Activated CD8-positive, alpha-beta T cell treated with anti-CD3 and anti-CD28 coated beads, Interleukin-2, amount 10 ng/mL, durations not matched to agents 7 days and 5 days (primary cell): ENCODE measurements around the gene SPAG7. TPM values are rescaled to one million over a fixed set of nuclear protein-coding genes. Genes with fewer than 3 reads are reported as not detected.

Source experiments
- ATAC-seq: fragments of 150-1000 bp; cut with Tn5 transposase; one replicate; pipeline ENCODE4 v1.10.0; 2021; ENCODE audit warnings: moderate library complexity
- CTCF ChIA-PET: fragments of 350-600 bp; sonication (Branson Sonifier 250); formaldehyde crosslinking; loops from one replicate; lab custom pipeline; 2021; ENCODE audit warnings: antibody characterized with exemption; lab: Charles Lee
- POLR2A ChIA-PET: fragments of 350-600 bp; sonication (Branson Sonifier 250); formaldehyde crosslinking; loops from one replicate; lab custom pipeline; 2021; ENCODE audit warnings: antibody characterized with exemption; lab: Charles Lee
- DNase-seq: peaks from one replicate; pipeline ENCODE4 v3.0.0-alpha.2; 2020
- H3K27ac Mint-ChIP-seq: one replicate; pipeline ENCODE4 v1.8.0; 2021; ENCODE audit warnings: mild to moderate bottlenecking, mixed read lengths
- H3K27me3 Mint-ChIP-seq: one replicate; pipeline ENCODE4 v1.8.0; 2021; ENCODE audit warnings: low read depth, mixed read lengths
- H3K36me3 Mint-ChIP-seq: one replicate; pipeline ENCODE4 v1.8.0; 2021; ENCODE audit warnings: low read depth, mixed read lengths
- H3K4me1 Mint-ChIP-seq: one replicate; pipeline ENCODE4 v1.8.0; 2021; ENCODE audit warnings: low read depth, mixed read lengths
- H3K4me3 Mint-ChIP-seq: one replicate; pipeline ENCODE4 v1.8.0; 2021; ENCODE audit warnings: mild to moderate bottlenecking, mixed read lengths
- H3K9me3 Mint-ChIP-seq: one replicate; pipeline ENCODE4 v1.8.0; 2022; ENCODE audit warnings: mixed read lengths; ENCODE audit not compliant: insufficient read depth
- total RNA-seq, 2 experiments: library from RNA; stranded (reverse); gene quantifications; one replicate each; pipeline ENCODE4 v1.2.3, GENCODE V29; 2021

The SPAG7 gene
- total RNA-seq, 2 experiments from 2014 or later = 52.3 to 53.6 TPM

DNA sequence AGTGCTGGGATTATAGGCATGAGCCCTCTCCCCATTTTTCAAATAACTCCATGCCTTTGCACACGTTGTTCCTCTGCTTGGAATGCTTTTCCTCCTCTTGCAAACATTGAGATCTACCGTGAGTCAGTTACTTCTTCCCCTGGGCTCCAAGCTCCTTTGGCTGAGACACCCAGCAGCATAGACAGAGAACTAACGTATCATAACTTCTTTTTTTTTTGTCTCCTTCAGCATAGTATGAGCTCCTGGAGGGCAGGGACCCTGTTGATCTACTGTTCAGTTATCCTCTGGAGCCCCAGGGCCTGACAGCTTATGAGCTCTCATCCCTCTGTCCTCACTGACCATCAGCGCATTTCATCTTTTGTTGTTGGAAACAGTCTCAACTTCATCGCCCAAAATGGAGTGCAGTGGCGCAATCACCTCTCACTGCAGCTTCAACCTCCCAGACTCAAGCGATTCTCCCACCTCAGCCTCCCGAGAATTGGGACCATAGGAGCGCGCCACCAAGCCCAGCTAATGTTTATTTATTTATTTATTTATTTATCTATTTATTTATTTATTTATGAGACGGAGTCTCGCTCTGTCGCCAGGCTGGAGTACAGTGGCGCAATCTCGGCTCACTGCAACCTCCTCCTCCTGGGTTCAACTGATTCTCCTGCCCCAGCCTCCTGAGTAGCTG, 2.2 kb downstream of the SPAG7 start:
- peaks cover 15% of the 10 kb centered on the region for H3K4me1 Mint-ChIP-seq
- peak overlapping the region; percentile 54 for H3K4me3 Mint-ChIP-seq
- ChIA-PET POLR2A (interaction anchor here (0.7 to 8.2 kb wide), 4 partner anchors 8 to 24 kb away, joined by 4 to 239 read pairs (median 58); partner anchors contain the start of genes ENO3, PFN1, RNF167 and SLC25A11), CTCF (interaction anchor here (2.7 to 3.7 kb wide), 4 partner anchors 9 to 56 kb away, joined by 18 to 30 read pairs (median 22); partner anchors contain the start of genes CAMTA2, RNF167 and SLC25A11)
- ATAC-seq (no peak), DNase-seq (no peak)
- H3K27ac Mint-ChIP-seq = no peak overlapping the region
- H3K27me3 Mint-ChIP-seq = no peaks in the 10 kb centered on the region
- H3K9me3 Mint-ChIP-seq = no peaks in the 10 kb centered on the region
- H3K36me3 Mint-ChIP-seq = peaks cover 21% of the 10 kb centered on the region

DNA sequence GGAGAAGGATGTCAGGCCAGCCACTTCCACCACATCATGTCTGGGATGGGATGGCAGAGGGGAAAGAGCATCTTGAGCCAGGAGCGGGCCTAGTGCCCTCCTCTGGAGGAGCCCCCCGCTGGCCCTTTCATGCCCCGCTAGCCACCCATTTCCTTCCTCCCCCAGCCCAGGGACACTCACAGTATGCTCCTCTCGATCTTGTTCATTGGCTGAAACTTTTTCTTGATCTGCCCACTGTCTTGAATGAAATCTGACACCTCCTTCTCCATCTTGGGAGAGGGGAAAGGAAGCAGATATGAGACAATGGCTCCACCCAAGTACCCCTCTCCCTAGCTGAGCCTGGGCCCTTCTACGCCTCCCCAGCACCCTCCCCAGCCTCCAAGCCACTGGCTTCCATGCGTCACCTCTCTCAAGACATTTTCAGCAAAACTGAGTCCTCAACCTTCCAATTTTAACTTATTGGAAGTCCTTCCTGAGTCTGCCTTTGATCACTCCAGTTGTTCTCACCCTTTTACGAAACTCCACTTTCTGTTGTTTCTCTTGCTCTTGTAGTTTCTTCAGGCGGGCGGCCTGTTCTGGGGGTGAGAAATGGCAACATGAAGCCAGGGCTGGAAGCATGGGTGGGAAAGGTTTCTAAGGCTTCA, 7.2 kb downstream of the SPAG7 start:
- Mint-ChIP-seq H3K36me3 (peaks cover 30% of the 10 kb centered on the region), H3K27ac (no peak overlapping the region), H3K4me3 (no peak overlapping the region), H3K9me3 (no peaks in the 10 kb centered on the region), H3K27me3 (no peaks in the 10 kb centered on the region), H3K4me1 (peaks cover 14% of the 10 kb centered on the region)
- DNase-seq (no peak), ATAC-seq (no peak)
- CTCF ChIA-PET = no interaction called here
- POLR2A ChIA-PET = no interaction called here

DNA sequence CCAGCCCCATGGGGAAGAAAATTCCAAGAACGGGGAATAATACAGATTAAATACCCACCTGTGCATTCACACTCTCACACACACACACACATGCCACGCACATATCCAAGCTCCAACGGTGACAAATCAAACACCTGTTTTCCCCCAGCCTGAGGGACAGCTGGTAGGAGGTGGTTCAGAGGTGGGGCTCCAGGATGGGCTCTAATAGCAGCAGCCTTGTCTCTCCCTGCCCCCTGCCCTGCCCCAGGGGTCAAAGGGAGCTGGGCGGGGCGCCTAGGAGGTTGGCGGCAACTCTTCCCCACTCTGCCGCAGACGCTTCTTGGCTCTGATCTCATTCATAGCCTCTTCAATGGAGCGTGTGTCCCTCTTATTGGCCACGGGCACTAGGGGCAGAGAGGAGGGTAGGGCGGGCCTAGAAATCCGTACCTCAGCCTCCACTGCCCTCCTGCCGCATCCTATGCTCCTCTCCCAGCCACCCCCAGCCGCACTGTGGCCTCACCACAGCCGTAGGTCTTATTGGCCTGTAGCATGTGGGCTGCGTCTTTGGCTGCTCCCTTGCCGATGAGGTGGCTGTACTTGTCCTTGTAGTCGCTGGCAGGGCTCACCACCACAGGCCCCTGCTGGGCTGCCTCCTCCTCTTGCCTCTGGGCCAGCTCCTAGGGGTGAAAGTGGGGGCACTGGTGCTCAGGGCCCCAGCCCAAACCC, 8.2 kb downstream of the SPAG7 start:
- CTCF ChIA-PET = no interaction called here
- Mint-ChIP-seq H3K4me1 (peaks cover 11% of the 10 kb centered on the region), H3K27me3 (no peaks in the 10 kb centered on the region), H3K4me3 (no peak overlapping the region), H3K36me3 (peaks cover 23% of the 10 kb centered on the region), H3K9me3 (no peaks in the 10 kb centered on the region), H3K27ac (no peak overlapping the region)
- ATAC-seq (no peak), DNase-seq (no peak)
- POLR2A ChIA-PET = interaction anchor here (0.6 to 3.8 kb wide), 4 partner anchors 7 to 20 kb away, joined by 3 to 14 read pairs (median 5); partner anchors contain the start of gene SPAG7

DNA sequence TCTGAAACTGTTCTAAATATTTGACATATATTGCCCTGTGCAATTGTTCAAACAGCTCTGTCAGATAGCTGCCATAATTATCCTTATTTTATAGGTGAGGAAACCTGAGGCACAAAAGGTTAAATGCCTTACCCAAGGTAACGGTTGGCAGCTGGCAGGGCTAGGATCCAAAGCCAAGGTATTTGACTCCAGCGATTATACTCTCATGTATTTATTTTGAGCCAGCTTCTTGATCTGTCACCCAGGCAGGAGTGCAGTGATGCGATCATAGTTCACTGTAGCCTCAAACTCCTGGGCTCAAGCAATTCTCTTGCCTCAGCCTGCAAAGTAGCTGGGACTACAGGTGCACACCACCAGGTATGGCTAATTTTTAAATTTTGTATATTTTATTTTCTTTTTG, 9.5 kb downstream of the SPAG7 start:
- no peaks in the 10 kb centered on the region for H3K9me3 Mint-ChIP-seq
- H3K4me1 Mint-ChIP-seq = peaks cover 12% of the 10 kb centered on the region
- H3K27ac Mint-ChIP-seq = no peak overlapping the region
- no peak overlapping the region for H3K4me3 Mint-ChIP-seq
- no peaks in the 10 kb centered on the region for H3K27me3 Mint-ChIP-seq
- POLR2A ChIA-PET = interaction anchor here (1.1 to 3.8 kb wide), 4 partner anchors 8 to 12 kb away, joined by 4 to 14 read pairs (median 6); partner anchors contain the start of gene SPAG7
- H3K36me3 Mint-ChIP-seq = peaks cover 26% of the 10 kb centered on the region
- ATAC-seq = no peak
- no peak for DNase-seq
- CTCF ChIA-PET = interaction anchor here (1.2 to 3.6 kb wide), 4 partner anchors 8 to 49 kb away, joined by 3 to 30 read pairs (median 4); partner anchors contain the start of genes RNF167, SLC25A11 and SPAG7

DNA sequence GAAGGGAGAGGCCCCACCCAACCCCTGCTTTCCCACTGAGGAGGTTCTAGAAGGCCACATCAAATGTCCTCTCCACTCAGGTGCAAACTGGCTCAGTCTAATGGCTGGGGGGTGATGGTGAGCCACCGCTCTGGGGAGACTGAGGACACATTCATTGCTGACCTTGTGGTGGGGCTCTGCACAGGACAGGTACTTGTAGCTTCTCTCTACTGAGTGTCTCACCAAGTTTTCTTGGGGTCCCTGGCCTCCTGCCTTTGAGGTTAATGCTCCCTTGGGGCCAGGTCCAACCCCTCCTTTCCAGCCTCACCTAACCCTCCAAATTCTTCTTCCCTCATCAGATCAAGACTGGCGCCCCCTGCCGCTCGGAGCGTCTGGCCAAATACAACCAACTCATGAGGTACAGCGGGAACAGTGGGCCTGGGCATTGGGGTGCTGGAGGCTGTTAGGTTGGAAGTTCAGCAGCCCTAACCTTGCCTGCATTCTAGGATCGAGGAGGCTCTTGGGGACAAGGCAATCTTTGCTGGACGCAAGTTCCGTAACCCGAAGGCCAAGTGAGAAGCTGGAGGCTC, 11.0 kb downstream of the SPAG7 start:
- H3K4me1 Mint-ChIP-seq = peaks cover 17% of the 10 kb centered on the region

DNA sequence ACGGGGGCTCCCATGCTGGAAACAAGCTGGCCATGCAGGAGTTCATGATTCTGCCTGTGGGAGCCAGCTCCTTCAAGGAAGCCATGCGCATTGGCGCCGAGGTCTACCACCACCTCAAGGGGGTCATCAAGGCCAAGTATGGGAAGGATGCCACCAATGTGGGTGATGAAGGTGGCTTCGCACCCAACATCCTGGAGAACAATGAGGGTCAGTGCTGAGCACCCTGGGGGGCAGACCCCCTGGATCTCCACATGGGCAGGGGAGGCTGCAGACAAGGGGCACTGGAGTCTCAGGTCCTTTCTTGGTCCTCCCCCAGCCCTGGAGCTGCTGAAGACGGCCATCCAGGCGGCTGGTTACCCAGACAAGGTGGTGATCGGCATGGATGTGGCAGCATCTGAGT, 12.5 kb downstream of the SPAG7 start:
- Mint-ChIP-seq H3K9me3 (no peaks in the 10 kb centered on the region), H3K4me1 (peaks cover 29% of the 10 kb centered on the region), H3K36me3 (peaks cover 21% of the 10 kb centered on the region), H3K27ac (no peak overlapping the region), H3K27me3 (no peaks in the 10 kb centered on the region), H3K4me3 (no peak overlapping the region)
- CTCF ChIA-PET = interaction anchor here (1.0 to 3.6 kb wide), 4 partner anchors 11 to 50 kb away, joined by 3 to 30 read pairs (median 4); partner anchors contain the start of genes RNF167, SLC25A11 and SPAG7
- DNase-seq = no peak
- POLR2A ChIA-PET = interaction anchor here (0.9 to 1.5 kb wide), 5 partner anchors 9 to 21 kb away, joined by 3 to 5 read pairs (median 3); partner anchors contain the start of genes RNF167 and SLC25A11
- ATAC-seq = no peak

More for the DNA sequence above, 11.0 kb downstream of the SPAG7 start:
- DNase-seq (peak; percentile 56), ATAC-seq (no peak)
- H3K36me3 Mint-ChIP-seq = peaks cover 26% of the 10 kb centered on the region
- no peak overlapping the region for H3K27ac Mint-ChIP-seq
- POLR2A ChIA-PET = interaction anchor here (1.2 to 3.8 kb wide), 4 partner anchors 10 to 33 kb away, joined by 3 to 14 read pairs (median 4); partner anchors contain the start of gene SPAG7
- H3K27me3 Mint-ChIP-seq = no peaks in the 10 kb centered on the region
- no peak overlapping the region for H3K4me3 Mint-ChIP-seq
- H3K9me3 Mint-ChIP-seq = no peaks in the 10 kb centered on the region
- CTCF ChIA-PET = interaction anchor here (0.9 to 3.6 kb wide), 5 partner anchors 9 to 50 kb away, joined by 3 to 30 read pairs (median 4); partner anchors contain the start of genes PFN1 and SPAG7

DNA sequence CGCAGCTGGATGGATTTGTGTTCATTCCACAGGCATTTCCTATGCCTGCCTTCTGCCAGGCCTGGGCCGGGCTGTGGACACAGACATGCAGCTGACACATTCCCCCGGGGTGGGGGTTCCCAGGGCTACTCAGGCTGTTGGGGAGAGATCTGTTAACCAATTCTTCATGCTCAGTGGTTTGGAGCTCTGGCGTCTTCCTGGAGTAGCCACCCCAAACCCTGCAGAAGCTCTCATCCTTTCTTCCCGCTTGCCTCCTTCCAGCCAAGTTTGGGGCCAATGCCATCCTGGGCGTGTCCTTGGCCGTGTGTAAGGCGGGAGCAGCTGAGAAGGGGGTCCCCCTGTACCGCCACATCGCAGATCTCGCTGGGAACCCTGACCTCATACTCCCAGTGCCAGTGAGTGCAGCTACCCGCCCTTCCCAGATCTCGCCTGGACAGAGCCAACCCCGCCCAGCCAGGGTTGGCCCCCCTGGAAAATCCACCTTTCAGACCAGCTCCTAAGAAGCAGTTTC, 14.1 kb downstream of the SPAG7 start:
- no peaks in the 10 kb centered on the region for H3K27me3 Mint-ChIP-seq
- no peak for DNase-seq
- no peak overlapping the region for H3K4me3 Mint-ChIP-seq
- peaks cover 30% of the 10 kb centered on the region for H3K4me1 Mint-ChIP-seq
- ChIA-PET CTCF (interaction anchor here (1.6 to 4.4 kb wide), 2 partner anchors 14 to 44 kb away, joined by 9 to 16 read pairs; partner anchors contain the start of gene SPAG7), POLR2A (interaction anchor here (0.9 to 10.0 kb wide), 3 partner anchors 10 to 15 kb away, joined by 4 to 239 read pairs (median 71); partner anchors contain the start of genes RNF167, SLC25A11 and SPAG7)
- H3K9me3 Mint-ChIP-seq = no peaks in the 10 kb centered on the region
- peaks cover 12% of the 10 kb centered on the region for H3K36me3 Mint-ChIP-seq
- no peak for ATAC-seq
- H3K27ac Mint-ChIP-seq = peak overlapping the region; percentile 47

DNA sequence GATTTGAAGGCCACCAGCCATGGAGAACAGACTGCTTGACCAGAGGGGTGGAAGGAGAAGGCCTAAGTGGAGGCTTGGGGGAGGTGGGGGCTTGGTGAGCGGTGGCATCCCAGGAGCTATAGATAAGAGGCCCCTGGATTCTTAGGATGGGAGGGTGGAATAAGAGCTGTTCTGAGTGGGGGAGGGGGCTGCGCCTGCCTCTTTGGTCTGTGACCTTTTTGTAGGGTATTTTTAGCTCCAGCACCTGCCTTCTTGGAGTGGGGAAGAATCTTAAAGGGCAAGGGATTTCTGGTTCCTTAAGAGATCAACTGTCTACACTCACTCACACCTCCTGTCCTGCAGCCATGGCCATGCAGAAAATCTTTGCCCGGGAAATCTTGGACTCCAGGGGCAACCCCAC, 16.1 kb downstream of the SPAG7 start:
- CTCF ChIA-PET = interaction anchor here (0.9 to 4.4 kb wide), 4 partner anchors 11 to 79 kb away, joined by 3 to 16 read pairs (median 6); partner anchors contain the start of genes RNF167, SLC25A11 and SPAG7
- Mint-ChIP-seq H3K4me1 (peaks cover 28% of the 10 kb centered on the region), H3K36me3 (peaks cover 25% of the 10 kb centered on the region), H3K4me3 (peak overlapping the region; percentile 82), H3K27ac (peak overlapping the region; percentile 92), H3K27me3 (no peaks in the 10 kb centered on the region), H3K9me3 (no peaks in the 10 kb centered on the region)
- POLR2A ChIA-PET = interaction anchor here (0.7 to 10.0 kb wide), 4 partner anchors 11 to 64 kb away, joined by 3 to 239 read pairs (median 37); partner anchors contain the start of genes RNF167, SLC25A11 and SPAG7
- DNase-seq = no peak
- ATAC-seq = no peak

DNA sequence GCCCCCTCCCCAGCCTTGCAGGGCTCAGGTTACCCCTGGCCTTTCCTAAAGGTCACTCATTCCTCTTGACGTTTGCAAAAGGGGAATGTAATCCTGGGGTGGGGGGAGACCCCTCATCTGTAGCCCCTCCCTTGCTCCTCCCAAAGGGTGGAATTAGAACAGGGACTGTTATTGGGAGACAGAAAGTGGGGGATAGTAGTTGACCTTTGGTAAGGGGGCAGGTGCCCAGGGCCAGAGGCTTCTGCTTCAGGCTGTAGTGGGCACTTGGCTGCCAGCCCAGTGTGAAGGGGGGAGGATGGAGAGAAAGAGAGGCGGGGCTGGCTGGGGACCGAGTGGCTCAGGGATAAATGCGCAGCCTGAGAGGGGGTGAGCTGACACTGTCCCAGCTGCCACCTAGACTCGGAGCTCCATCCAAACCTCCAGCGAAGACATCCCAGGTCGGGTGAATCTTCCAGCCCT, 16.8 kb downstream of the SPAG7 start, which contains the start of gene ENO3:
Gene ENO3, plus strand, starts transcription at position 374 of the 459 bp plus-strand sequence. CDS start 711 bp downstream, outside the sequence.
- Mint-ChIP-seq H3K4me1 (peaks cover 21% of the 10 kb centered on the region), H3K4me3 (peak within 1 kb of the TSS; percentile 82), H3K27me3 (no peaks in the 10 kb centered on the region), H3K36me3 (peaks cover 29% of the 10 kb centered on the region), H3K27ac (peak within 1 kb of the TSS; percentile 92), H3K9me3 (no peaks in the 10 kb centered on the region)
- CTCF ChIA-PET = interaction anchor here (1.0 to 4.4 kb wide), 3 partner anchors 11 to 18 kb away, joined by 3 to 16 read pairs (median 8); partner anchors contain the start of genes RNF167, SLC25A11 and SPAG7
- DNase-seq = no peak
- no peak for ATAC-seq
- POLR2A ChIA-PET = interaction anchor here (0.7 to 10.0 kb wide), 6 partner anchors 11 to 41 kb away, joined by 3 to 239 read pairs (median 4); partner anchors contain the start of genes CAMTA2, RNF167, SLC25A11 and SPAG7
